Uterus (tissue), 4 donors: ENCODE measurements around the gene SP1. TPM values are rescaled to one million over a fixed set of nuclear protein-coding genes. Genes with fewer than 3 reads are reported as not detected.
"Not testable (repeated sequence)": the region's sequence is repeated elsewhere in the genome, so short reads cannot be mapped to it uniquely, and the experiment has no call there.

Experiments used
- DNase-seq, 2 donors: peaks; one replicate each; pipeline ENCODE4 v3.0.0-alpha.2; 2019 to 2020
- H3K27ac ChIP-seq, 2 donors: fragments of 200-600 bp; sonication (generic); 1 replicate in 1 of 2; 2 replicates in 1 of 2; pipeline ENCODE4 v1.5.1; 2016 to 2018
- H3K27me3 ChIP-seq, 2 donors: fragments of 200-600 bp; sonication (generic); one replicate each; pipeline ENCODE4 v1.5.1; 2018 to 2019; ENCODE audit warnings: control low read depth in 1 of 2
- H3K36me3 ChIP-seq, 2 donors: fragments of 200-600 bp; sonication (generic); one replicate each; pipeline ENCODE4 v1.5.1; 2019; ENCODE audit warnings: control low read depth in 1 of 2
- H3K4me1 ChIP-seq, 2 donors: fragments of 200-600 bp; sonication (generic); one replicate each; pipeline ENCODE4 v1.5.1; 2018 to 2019; ENCODE audit warnings: control low read depth in 1 of 2
- H3K4me3 ChIP-seq, 2 donors: fragments of 200-600 bp; sonication (generic); 1 replicate in 1 of 2; 2 replicates in 1 of 2; pipeline ENCODE4 v1.5.1; 2018 to 2019; ENCODE audit warnings: mild to moderate bottlenecking in 1 of 2
- H3K9me3 ChIP-seq, 2 donors: fragments of 200-600 bp; sonication (generic); one replicate each; pipeline ENCODE4 v1.5.1; 2019; ENCODE audit warnings: control low read depth in 1 of 2
- CTCF ChIP-seq, 4 experiments: fragments of 200-600 bp in 2 of 4; fragments of 450-650 bp in 2 of 4; sonication (generic) in 2 of 4; IDR thresholded peaks; one replicate each; pipeline ENCODE4 v1.5.1; 2016 to 2019; ENCODE audit warnings: antibody characterized with exemption in 4 of 4, mild to moderate bottlenecking in 2 of 4, moderate library complexity in 1 of 4
- POLR2A ChIP-seq, 2 donors: fragments of 450-650 bp; IDR thresholded peaks; one replicate each; pipeline ENCODE4 v1.6.1; 2016; ENCODE audit warnings: antibody characterized with exemption in 2 of 2, mild to moderate bottlenecking in 1 of 2, moderate library complexity in 1 of 2
- intact Hi-C: fragments of 100-400 bp; cut with DNase I; formaldehyde crosslinking; loops from one replicate; pipeline ENCODE4 v1.15.1; 2023; ENCODE audit warnings: low total_unique reads
- total RNA-seq, 4 donors: library from RNA; depleted of rRNA in 3 of 4; stranded (reverse); fragments of >200 nt in 3 of 4; gene quantifications; one replicate each; pipeline versions ENCODE4 v1.1.0 to v1.2.4, GENCODE V29; 2014 to 2023
- donor health status: DM: yes; HTN: yes; CAD: no.

Gene SP1
- total RNA-seq, 4 donors from 2014 or later: 58.8 to 127 (median 90.7) TPM

GRCh38 chr12:53443955-53444354, 64.0 kb downstream of the SP1 start:
- no peak overlapping the region for H3K4me3 ChIP-seq
- intact Hi-C loops: no loop called here
- no peak for DNase-seq
- no peaks in the 10 kb centered on the region for H3K9me3 ChIP-seq
- H3K36me3 ChIP-seq: no peaks in the 10 kb centered on the region
- no peaks in the 10 kb centered on the region for H3K27me3 ChIP-seq
- no peak for TF ChIP-seq CTCF (IDR thresholded peaks at IDR 0.05)
- no peak for TF ChIP-seq POLR2A (IDR thresholded peaks at IDR 0.05)
- no peak overlapping the region for H3K27ac ChIP-seq
- peaks cover 0 to 6% of the 10 kb centered on the region in 2 donors for H3K4me1 ChIP-seq

- H3K36me3 ChIP-seq, H3K27me3 ChIP-seq, H3K4me1 ChIP-seq, H3K27ac ChIP-seq, intact Hi-C loops, DNase-seq, H3K9me3 ChIP-seq, H3K4me3 ChIP-seq: not testable (repeated sequence)
These were observed 64.8 kb downstream of the SP1 start for GRCh38 chr12:53444593-53445325.

GRCh38 chr12:53450936-53451335, 71.0 kb downstream of the SP1 start:
- DNase-seq: no peak
- Histone ChIP-seq H3K9me3 (no peaks in the 10 kb centered on the region), H3K36me3 (no peaks in the 10 kb centered on the region), H3K27ac (no peak overlapping the region), H3K27me3 (no peaks in the 10 kb centered on the region), H3K4me3 (no peak overlapping the region), H3K4me1 (peaks cover 4 to 12% of the 10 kb centered on the region in 2 donors)
- intact Hi-C loops: loop anchor here (10.0 kb wide), 1 partner anchor 54 kb away; the partner anchor contains the start of genes NPFF and TARBP2
- TF ChIP-seq POLR2A (IDR thresholded peaks at IDR 0.05): no peak
- no peak for TF ChIP-seq CTCF (IDR thresholded peaks at IDR 0.05)

- H3K9me3 ChIP-seq: no peaks in the 10 kb centered on the region
- H3K27ac ChIP-seq: peak within 1 kb of the TSS; percentile 94 to 98
- peak; percentile 84 to 97 (median 93) for TF ChIP-seq CTCF (IDR thresholded peaks at IDR 0.05)
- peak; percentile 69 to 78 for TF ChIP-seq POLR2A (IDR thresholded peaks at IDR 0.05)
- H3K36me3 ChIP-seq: no peaks in the 10 kb centered on the region
- H3K4me1 ChIP-seq: peaks cover 4 to 12% of the 10 kb centered on the region in 2 donors
- no peaks in the 10 kb centered on the region for H3K27me3 ChIP-seq
- peak; percentile 98 for DNase-seq
- peak within 1 kb of the TSS; percentile 61 to 80 for H3K4me3 ChIP-seq
- intact Hi-C loops: loop anchor here (10.0 kb wide), 1 partner anchor 53 kb away; the partner anchor contains the start of genes NPFF and TARBP2
These were observed 71.7 kb downstream of the SP1 start, which contains the start of gene PCBP2 for GRCh38 chr12:53451661-53452158. Gene PCBP2 (plus strand): TSS chr12:53452102. CDS start chr12:53454801, 2,699 bp downstream.

GRCh38 chr12:53452159-53453077, 72.4 kb downstream of the SP1 start:
- intact Hi-C loops: loop anchor here (10.0 kb wide), 1 partner anchor 52 kb away; the partner anchor contains the start of genes NPFF and TARBP2
- peak overlapping the region; percentile 61 to 80 for H3K4me3 ChIP-seq
- DNase-seq: peak; percentile 87 to 89
- no peaks in the 10 kb centered on the region for H3K27me3 ChIP-seq
- H3K9me3 ChIP-seq: no peaks in the 10 kb centered on the region
- H3K36me3 ChIP-seq: no peaks in the 10 kb centered on the region
- peak overlapping the region; percentile 94 to 98 for H3K27ac ChIP-seq
- TF ChIP-seq POLR2A (IDR thresholded peaks at IDR 0.05) (peak in 1 of 2 donors; percentile 21), CTCF (IDR thresholded peaks at IDR 0.05) (peak in 2 of 4 experiments; percentile 41 to 53)
- H3K4me1 ChIP-seq: peaks cover 4 to 12% of the 10 kb centered on the region in 2 donors
